ENCODE measurements around the gene PM20D1.

- no peak for TF ChIP-seq POLR2AphosphoS5 (IDR thresholded peaks at IDR 0.05; ENCODE audit: low read depth, low read length)
- no peak for TF ChIP-seq REST (IDR thresholded peaks at IDR 0.05; ENCODE audit: insufficient read depth in 1 of 2, low read depth in 2 of 2, low read length in 2 of 2)
- no peak for TF ChIP-seq TAF1 (IDR thresholded peaks at IDR 0.05; ENCODE audit: borderline replicate concordance, insufficient read depth, low read length)
- TF ChIP-seq SIN3A (IDR thresholded peaks at IDR 0.05; ENCODE audit: borderline replicate concordance, insufficient read depth, low read length): no peak
Measured at GRCh38 chr1:205792961-205793673, 56.8 kb downstream of the PM20D1 start.

All from PFSK-1 (cell line).